ENCODE measurements around the gene HSPH1. TPM values are rescaled to one million over a fixed set of nuclear protein-coding genes. Genes with fewer than 3 reads are reported as not detected.

Gene HSPH1
- total and polyA plus RNA-seq, 2 of the 13 experiments (the other 11 are each of a cell fraction or from before 2014, with no cell fraction given): 13.0 to 62.9 TPM

DNA sequence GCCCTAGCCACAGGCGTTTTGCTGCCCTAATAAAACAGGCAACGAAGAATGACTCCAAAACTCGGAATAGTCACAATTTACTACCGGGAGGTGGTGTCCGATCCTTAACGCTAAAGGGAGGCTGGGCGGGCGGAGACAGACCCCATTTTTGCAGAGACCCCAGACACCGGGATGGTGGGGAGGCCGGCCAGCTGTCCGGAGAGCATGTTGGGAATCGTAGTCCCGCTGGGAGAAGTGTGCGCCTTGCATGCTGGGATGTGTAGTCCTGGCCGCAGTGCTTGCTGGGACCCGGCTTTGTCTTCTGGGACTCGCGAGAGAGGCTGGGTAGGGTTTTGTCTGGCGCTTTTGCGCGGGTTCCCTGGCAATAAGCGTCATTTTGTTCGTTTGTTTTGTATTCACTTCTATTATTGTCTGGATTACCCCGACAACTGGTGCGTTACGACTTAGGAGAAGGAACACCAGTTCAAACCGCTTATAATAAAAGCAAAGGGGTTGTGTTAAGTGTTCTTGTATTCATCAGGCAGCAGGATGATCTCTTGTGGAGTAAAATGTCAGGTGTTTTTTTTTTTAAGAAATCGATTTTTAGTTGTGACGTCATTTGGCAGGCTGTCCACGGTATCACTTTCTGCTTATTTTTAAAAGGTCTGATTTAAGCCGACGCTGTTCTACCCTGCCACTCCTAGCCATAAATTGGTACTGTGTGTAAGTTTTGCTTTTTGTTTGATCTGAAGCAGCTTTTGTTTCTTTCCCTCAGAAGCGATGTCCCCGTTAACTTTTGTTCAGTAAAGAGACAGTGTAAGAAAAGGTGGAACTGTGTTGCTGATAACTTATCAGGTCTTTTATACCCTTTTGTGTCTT is 676 bp upstream of the HSPH1 start (continued):
- TF ChIP-seq, protein P1, sequence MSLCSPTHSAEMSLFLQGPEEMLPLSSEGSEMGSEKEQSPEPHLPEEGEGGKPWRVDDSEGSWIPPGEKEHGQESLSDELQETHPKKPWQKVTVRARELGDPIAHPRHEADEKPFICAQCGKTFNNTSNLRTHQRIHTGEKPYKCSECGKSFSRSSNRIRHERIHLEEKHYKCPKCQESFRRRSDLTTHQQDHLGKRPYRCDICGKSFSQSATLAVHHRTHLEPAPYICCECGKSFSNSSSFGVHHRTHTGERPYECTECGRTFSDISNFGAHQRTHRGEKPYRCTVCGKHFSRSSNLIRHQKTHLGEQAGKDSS (CRISPR knock-in tag; IDR thresholded peaks at IDR 0.05; ENCODE audit: borderline replicate concordance, low read depth): no peak
- TF ChIP-seq, protein P2, sequence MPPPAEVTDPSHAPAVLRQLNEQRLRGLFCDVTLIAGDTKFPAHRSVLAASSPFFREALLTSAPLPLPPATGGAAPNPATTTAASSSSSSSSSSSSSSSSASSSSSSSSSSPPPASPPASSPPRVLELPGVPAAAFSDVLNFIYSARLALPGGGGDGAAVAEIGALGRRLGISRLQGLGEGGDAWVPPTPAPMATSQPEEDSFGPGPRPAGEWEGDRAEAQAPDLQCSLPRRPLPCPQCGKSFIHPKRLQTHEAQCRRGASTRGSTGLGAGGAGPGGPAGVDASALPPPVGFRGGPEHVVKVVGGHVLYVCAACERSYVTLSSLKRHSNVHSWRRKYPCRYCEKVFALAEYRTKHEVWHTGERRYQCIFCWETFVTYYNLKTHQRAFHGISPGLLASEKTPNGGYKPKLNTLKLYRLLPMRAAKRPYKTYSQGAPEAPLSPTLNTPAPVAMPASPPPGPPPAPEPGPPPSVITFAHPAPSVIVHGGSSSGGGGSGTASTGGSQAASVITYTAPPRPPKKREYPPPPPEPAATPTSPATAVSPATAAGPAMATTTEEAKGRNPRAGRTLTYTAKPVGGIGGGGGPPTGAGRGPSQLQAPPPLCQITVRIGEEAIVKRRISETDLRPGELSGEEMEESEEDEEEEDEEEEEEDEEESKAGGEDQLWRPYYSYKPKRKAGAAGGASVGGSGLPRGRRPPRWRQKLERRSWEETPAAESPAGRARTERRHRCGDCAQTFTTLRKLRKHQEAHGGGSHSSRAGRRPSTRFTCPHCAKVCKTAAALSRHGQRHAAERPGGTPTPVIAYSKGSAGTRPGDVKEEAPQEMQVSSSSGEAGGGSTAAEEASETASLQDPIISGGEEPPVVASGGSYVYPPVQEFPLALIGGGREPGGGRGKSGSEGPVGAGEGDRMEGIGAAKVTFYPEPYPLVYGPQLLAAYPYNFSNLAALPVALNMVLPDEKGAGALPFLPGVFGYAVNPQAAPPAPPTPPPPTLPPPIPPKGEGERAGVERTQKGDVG (CRISPR knock-in tag; IDR thresholded peaks at IDR 0.05; ENCODE audit: borderline replicate concordance): no peak
- no peak for TF ChIP-seq EZH2 (conservative IDR thresholded peaks at IDR 0.05; ENCODE audit: low read depth, low read length)
- TF ChIP-seq, protein P3, sequence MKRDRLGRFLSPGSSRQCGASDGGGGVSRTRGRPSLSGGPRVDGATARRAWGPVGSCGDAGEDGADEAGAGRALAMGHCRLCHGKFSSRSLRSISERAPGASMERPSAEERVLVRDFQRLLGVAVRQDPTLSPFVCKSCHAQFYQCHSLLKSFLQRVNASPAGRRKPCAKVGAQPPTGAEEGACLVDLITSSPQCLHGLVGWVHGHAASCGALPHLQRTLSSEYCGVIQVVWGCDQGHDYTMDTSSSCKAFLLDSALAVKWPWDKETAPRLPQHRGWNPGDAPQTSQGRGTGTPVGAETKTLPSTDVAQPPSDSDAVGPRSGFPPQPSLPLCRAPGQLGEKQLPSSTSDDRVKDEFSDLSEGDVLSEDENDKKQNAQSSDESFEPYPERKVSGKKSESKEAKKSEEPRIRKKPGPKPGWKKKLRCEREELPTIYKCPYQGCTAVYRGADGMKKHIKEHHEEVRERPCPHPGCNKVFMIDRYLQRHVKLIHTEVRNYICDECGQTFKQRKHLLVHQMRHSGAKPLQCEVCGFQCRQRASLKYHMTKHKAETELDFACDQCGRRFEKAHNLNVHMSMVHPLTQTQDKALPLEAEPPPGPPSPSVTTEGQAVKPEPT (CRISPR knock-in tag; IDR thresholded peaks at IDR 0.05; ENCODE audit: low read depth): no peak
- no peak for TF ChIP-seq NR2F6 (IDR thresholded peaks at IDR 0.05)
- TF ChIP-seq NR2F6 (CRISPR knock-in tag; IDR thresholded peaks at IDR 0.05): no peak
- no peak for TF ChIP-seq ZNF850 (CRISPR knock-in tag; conservative IDR thresholded peaks at IDR 0.05)
- no peak for TF ChIP-seq RFXAP (CRISPR knock-in tag; IDR thresholded peaks at IDR 0.05; ENCODE audit: borderline replicate concordance)
- TF ChIP-seq KAT8 (CRISPR knock-in tag; IDR thresholded peaks at IDR 0.05): no peak
- no peak for TF ChIP-seq ATAD3A (CRISPR knock-in tag; IDR thresholded peaks at IDR 0.05)
- TF ChIP-seq ZNF530 (CRISPR knock-in tag; IDR thresholded peaks at IDR 0.05; ENCODE audit: low read depth): no peak
- TF ChIP-seq ATM (IDR thresholded peaks at IDR 0.05; ENCODE audit: borderline replicate concordance): no peak
- TF ChIP-seq, protein P4, sequence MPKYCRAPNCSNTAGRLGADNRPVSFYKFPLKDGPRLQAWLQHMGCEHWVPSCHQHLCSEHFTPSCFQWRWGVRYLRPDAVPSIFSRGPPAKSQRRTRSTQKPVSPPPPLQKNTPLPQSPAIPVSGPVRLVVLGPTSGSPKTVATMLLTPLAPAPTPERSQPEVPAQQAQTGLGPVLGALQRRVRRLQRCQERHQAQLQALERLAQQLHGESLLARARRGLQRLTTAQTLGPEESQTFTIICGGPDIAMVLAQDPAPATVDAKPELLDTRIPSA (CRISPR knock-in tag; IDR thresholded peaks at IDR 0.05; ENCODE audit: borderline replicate concordance): no peak
- no peak for TF ChIP-seq MAFF (IDR thresholded peaks at IDR 0.05; ENCODE audit: low read depth, low read length)
- TF ChIP-seq MTA1 (CRISPR knock-in tag; IDR thresholded peaks at IDR 0.05; ENCODE audit: borderline replicate concordance): no peak
- TF ChIP-seq TAF1 (CRISPR knock-in tag; IDR thresholded peaks at IDR 0.05): no peak
- TF ChIP-seq SAFB2 (CRISPR knock-in tag; IDR thresholded peaks at IDR 0.05; ENCODE audit: borderline replicate concordance, low read depth): no peak
- no peak for TF ChIP-seq ZMYM3 (CRISPR knock-in tag; IDR thresholded peaks at IDR 0.05)
- TF ChIP-seq, protein P5, sequence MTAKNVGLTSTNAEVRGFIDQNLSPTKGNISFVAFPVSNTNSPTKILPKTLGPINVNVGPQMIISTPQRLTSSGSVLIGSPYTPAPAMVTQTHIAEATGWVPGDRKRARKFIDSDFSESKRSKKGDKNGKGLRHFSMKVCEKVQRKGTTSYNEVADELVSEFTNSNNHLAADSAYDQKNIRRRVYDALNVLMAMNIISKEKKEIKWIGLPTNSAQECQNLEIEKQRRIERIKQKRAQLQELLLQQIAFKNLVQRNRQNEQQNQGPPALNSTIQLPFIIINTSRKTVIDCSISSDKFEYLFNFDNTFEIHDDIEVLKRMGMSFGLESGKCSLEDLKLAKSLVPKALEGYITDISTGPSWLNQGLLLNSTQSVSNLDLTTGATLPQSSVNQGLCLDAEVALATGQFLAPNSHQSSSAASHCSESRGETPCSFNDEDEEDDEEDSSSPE (CRISPR knock-in tag; IDR thresholded peaks at IDR 0.05): peak; percentile 73; the same call in 1 of the 2 replicates
- TF ChIP-seq SP2 (CRISPR knock-in tag; IDR thresholded peaks at IDR 0.05): peak; percentile 72
- no peak for TF ChIP-seq SMC3 (IDR thresholded peaks at IDR 0.05; ENCODE audit: low read length)
- peak; percentile 67; the same call in 1 of the 2 replicates for TF ChIP-seq KDM5B (CRISPR knock-in tag; IDR thresholded peaks at IDR 0.05; ENCODE audit: borderline replicate concordance)
- no peak for TF ChIP-seq ZNF264 (CRISPR knock-in tag; IDR thresholded peaks at IDR 0.05)

All from HepG2 (cell line).